WI38 (cell line): ENCODE measurements around the gene ZNF14.
"Not testable (repeated sequence)": the region's sequence is repeated elsewhere in the genome, so short reads cannot be mapped to it uniquely, and the experiment has no call there.

ENCODE experiments used
- H3K4me3 ChIP-seq: 2 replicates; pipeline ENCODE4 v1.5.1; 2011; ENCODE audit warnings: low read depth, mild to moderate bottlenecking, control low read depth, low read length
- CTCF ChIP-seq: IDR thresholded peaks from 2 replicates; pipeline ENCODE4 v1.5.1; 2012; ENCODE audit warnings: low read depth, mild to moderate bottlenecking, control low read depth, low read length

ZNF14 gene

GRCh38 chr19:19732579-19733501 is at the start of gene ZNF14:
Gene ZNF14, minus strand, starts transcription at chr19:19733112. Its CDS starts 154 bp downstream, at chr19:19732958.
- TF ChIP-seq CTCF: peak; percentile 20; the same call in 1 of the 2 replicates
- peak within 1 kb of the TSS; percentile 96 for H3K4me3 ChIP-seq

- not testable (repeated sequence) for H3K4me3 ChIP-seq
Measured at GRCh38 chr19:19781791-19782190, 48.9 kb upstream of the ZNF14 start.

GRCh38 chr19:19778666-19779065 is 45.8 kb upstream of the ZNF14 start:
- H3K4me3 ChIP-seq: no peak overlapping the region
- no peak for TF ChIP-seq CTCF

GRCh38 chr19:19777692-19778091 is 44.8 kb upstream of the ZNF14 start:
- no peak for TF ChIP-seq CTCF
- no peak overlapping the region; the same call in 1 of the 2 replicates for H3K4me3 ChIP-seq

- peak overlapping the region; percentile 92 for H3K4me3 ChIP-seq
- TF ChIP-seq CTCF: no peak
Measured at GRCh38 chr19:19776206-19777008, 43.5 kb upstream of the ZNF14 start.

- no peak for TF ChIP-seq CTCF
Measured at GRCh38 chr19:19775891-19776205, 42.9 kb upstream of the ZNF14 start.

GRCh38 chr19:19774354-19775033 is 41.6 kb upstream of the ZNF14 start:
- TF ChIP-seq CTCF: no peak
- no peak overlapping the region for H3K4me3 ChIP-seq

More at GRCh38 chr19:19775891-19776205, 42.9 kb upstream of the ZNF14 start:
- H3K4me3 ChIP-seq: peak overlapping the region; percentile 92

- not testable (repeated sequence) for H3K4me3 ChIP-seq
Measured at GRCh38 chr19:19771963-19772362, 39.1 kb upstream of the ZNF14 start.

GRCh38 chr19:19769971-19770370 is 37.1 kb upstream of the ZNF14 start:
- H3K4me3 ChIP-seq: not testable (repeated sequence)
